Ramos (cell line): ENCODE results near the gene MICAL3.
"Not testable (repeated sequence)": the region's sequence is repeated elsewhere in the genome, so short reads cannot be mapped to it uniquely, and the experiment has no call there.

Experiments
- in situ Hi-C: fragments of 300-500 bp; cut with MboI; formaldehyde crosslinking; loops from one replicate; pipeline ENCODE4 v1.14.3; 2022; ENCODE audit warnings: low sequenced_read_pairs; ENCODE audit not compliant: unreplicated experiment

The MICAL3 gene

DNA sequence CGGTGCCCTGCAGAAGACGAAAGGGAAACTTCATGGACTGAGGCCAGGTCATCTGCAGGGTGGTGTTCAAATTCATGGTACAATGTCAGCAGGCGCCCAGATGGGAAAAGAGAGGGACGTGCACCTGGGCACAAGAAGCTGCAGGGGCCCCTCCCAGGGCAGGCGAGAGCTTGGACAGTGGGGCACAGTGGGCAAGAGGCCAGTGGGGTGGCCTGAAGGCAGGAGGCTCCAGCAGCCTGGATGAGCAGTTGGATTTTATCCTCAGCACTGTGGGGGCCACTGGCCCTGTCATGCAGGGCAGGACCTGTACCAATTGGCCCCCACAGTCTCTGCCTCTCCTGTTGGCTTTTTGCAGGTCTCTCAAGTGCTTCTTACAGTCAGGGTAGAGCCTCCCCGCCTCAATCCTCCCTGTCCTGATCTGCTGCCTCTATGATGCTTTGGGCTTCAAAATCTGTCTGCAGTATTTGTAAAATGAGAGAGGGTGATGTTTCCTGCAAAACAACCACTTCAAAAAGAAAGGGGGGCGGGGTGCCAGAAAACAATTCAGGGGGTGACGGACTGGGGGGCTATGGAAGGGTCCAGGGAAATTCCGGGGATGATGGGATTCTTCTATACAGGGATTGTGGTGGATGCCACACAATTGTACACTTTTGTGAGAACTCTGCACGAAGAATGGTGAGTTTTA lies 248.4 kb downstream of the MICAL3 start:
- in situ Hi-C loops: no loop called here

DNA sequence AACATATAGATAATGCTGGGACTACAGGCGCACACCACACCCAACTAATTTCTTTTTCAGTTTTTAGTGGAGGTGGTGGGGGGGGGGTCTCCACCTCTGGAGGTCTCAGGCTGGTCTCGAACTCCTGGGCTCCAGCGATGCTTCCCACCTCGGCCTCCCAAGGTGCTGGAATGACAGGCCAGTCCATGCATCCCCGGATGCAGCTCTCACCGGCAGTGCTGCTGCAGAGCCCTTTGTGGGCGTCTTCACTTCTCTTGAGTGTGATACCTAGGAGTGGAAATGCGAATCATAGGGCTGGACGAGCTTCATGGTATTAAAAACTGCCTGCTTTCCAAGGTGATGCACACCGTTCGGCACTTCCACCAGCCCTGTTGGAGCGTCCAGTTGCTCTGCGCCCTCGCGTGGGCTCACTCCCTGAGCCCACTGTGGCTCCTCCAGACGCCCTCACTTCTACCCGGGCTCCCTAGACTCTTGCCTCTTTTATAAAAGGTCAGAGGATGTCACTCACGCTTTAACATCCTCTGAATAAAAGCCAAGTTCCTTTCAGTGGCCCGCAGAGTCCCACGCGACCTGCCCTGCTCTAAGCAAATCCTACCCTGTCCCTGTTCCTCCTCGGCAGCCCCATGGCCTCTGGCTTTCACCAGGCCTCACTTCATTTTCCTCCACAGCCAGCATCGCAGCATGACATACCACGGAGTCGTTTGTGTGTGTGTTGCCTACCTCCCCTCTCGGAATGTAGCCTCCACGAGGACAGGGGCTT lies 249.3 kb downstream of the MICAL3 start:
- in situ Hi-C loops: no loop called here

DNA sequence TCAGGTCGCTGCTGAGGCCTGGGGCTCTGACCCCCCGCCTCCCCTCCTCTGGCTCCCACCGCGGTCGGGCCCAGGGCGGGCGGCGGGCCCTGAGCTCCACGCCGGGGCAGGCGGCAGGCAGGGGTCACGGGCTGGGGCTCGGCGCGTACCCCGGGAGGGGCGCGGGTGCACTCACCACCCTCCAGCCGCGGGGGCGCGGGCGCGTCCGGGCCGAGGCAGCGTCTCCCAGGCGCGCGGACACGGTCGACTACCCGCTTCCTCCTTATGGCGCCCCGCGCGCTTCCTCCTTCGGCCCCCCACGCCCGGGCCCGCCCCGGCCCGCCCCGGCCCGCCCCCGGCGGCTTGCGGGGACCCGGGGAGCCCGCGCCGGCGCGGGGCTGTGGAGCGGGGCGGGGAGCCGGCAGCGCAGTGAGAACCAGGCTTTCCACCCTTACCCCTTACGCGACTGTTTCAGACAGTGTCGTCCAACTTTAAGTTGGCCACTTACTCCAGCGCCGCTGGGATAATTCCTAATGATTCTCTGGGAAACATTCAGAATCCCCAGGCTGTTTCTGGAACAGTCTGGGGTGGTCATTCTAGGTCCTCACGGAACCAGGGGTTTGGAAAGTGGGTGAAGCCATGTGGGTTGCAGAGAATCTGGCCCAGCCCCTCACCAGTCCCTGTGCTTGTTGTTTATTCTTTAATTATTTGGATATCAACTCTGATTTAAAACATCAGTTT lies 250.0 kb downstream of the MICAL3 start, which contains the start of gene BID:
Gene BID (minus strand): TSS at position 264 of the 720 bp plus-strand sequence. CDS start 24,353 bp downstream, outside the sequence.
- in situ Hi-C loops: no loop called here

DNA sequence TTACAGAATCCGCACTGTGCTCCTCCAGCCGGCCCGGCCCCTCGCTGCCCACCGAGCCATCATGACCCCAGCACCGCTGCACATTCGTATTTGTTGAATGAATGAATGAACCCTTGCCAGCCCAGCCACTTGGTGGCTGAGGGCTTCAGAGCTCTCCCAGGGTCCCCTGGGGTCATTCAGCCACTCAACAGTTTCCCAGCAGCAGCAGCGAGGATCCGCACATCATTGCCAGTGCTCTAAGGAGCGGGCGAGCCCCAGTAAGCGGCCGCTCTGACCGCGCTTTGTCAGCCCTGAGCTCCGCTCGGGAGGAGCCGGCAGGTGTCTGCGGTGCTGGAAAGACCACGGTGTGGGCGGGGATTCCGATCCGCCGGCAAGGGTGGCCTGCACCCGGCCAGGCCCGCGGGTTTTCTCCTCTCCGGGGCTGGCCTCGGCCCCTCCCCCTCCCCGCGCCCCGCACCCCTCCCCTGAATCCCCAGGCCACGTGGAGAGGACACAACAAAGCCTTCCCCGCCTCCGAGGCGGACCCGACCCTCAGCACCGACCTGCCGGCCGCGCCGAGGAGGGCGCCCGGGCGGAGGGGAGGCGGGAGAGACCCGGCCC lies 250.7 kb downstream of the MICAL3 start:
- in situ Hi-C loops: no loop called here

DNA sequence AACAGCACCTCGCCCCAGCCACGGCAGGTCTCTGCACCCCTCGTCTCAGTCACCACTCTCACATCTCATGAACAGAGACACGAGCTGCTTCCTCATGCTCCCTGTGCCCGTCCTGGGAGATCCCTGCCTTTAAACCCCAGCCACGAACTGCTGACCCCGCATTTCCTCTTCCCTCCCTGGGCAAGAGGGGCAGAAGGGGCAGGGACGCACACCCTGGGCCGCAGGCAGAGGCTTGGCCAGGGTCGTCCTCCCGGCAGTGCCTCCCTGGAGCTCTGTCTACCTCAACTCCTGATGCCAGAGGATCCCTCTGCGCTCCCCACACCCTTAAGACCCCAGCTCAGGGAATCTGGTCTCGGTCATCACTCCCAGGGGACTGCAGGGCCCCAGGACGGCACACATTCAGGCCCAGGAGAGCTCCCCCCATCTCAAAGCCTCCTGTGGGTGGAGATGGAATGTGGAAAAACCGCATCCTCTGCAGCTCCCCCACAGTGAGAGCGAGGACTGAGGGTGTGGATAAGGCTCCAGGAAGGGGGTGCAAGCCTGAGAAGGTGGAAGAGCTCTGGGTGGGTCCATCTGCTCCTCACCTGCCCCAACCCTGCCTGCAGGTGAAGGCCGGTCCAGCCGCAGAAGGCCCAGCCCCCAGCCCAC lies 251.3 kb downstream of the MICAL3 start:
- in situ Hi-C loops: no loop called here

DNA sequence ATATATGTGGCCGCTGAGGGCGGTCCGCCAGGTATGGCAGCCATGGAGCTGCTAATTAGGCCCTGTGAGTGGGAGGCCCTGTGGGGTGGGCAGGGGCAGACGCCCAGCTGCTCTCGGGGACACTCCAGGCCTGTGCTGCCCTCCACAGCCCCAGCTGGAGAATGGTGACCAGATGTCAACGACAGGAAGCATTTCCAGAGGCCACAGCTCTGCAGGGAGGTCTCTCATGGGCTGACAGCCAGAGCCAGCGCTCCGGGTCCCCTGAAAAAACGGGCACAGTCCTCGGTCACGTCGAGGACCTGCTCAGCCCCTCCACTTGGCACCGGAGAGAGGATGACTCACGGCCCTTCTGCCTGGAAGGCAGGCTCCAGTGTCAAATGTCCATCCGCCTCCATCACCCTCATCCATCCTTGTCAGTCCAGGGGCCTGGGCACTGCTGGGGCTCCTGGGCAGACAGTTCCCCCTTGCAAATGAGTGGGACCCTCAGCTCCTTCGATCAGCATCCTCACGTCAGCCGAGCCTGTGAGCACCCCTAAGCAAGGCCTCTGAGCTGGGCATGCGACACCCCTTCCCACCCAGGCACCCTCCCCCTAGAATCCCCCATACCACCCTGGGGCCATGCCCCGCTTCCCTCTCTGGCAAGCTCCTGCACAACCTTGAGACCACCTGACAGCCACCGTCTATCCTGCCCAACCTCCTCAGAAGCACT lies 252.0 kb downstream of the MICAL3 start:
- in situ Hi-C loops: no loop called here

DNA sequence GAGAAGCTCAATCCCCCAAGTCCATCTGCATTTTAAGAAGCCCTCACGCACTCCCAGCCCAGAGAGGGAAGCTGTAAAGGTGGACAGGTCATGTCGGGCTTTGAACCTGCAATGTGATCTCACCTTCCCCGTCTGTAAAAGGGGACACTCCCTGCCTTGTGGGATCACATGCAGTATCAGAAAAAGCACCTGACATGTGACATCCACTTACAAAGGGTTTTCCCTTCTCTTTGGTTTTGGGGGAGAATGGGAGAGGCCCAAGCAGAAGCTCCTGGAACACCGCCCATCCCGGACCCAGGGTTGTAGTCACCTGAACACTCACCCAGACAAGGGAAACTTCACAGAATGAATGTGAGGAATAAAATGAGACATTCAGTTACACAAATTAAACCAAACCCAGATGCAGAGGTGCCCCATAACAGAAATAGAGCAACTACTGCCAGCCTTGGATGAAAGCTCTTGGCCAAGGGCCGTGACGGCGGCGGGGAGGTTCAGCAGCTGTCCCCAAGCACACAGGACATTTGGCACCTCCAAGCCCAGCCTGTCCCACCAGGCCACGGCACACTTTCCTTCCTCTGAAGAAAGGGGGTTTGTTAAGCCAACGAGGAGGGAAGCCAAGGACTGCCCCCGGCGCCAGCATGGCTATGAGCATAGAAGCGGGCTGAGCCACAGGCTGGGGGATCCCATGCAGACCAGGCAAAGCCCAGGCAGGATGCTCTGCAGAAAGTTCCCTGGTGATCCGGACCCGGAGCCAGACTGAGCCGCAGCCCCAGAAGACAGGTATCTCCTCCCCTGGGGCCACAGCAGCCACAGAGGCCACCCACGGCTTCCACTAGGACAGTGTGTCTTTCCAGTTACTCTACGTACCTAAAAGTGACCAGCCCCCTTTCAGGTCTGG lies 253.9 kb downstream of the MICAL3 start:
- in situ Hi-C loops: no loop called here

DNA sequence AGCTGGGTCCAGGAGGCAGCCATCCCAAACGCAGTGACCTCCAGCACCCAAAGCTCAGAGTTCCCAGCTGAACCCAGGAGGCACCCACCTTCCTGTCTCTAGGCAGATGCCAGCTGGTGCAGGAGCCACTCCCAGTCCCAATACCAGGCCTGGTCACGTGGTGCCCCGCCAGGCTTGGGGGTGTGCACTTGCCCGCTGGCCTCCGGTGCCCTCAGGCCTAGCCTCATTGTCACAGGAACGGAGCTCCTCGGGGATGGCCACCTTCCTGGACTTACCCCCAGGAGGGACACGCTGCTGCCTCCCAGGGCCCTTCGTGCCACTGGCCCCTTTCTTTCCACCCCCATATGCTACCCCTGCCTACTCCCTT lies 254.7 kb downstream of the MICAL3 start:
- in situ Hi-C loops: no loop called here

DNA sequence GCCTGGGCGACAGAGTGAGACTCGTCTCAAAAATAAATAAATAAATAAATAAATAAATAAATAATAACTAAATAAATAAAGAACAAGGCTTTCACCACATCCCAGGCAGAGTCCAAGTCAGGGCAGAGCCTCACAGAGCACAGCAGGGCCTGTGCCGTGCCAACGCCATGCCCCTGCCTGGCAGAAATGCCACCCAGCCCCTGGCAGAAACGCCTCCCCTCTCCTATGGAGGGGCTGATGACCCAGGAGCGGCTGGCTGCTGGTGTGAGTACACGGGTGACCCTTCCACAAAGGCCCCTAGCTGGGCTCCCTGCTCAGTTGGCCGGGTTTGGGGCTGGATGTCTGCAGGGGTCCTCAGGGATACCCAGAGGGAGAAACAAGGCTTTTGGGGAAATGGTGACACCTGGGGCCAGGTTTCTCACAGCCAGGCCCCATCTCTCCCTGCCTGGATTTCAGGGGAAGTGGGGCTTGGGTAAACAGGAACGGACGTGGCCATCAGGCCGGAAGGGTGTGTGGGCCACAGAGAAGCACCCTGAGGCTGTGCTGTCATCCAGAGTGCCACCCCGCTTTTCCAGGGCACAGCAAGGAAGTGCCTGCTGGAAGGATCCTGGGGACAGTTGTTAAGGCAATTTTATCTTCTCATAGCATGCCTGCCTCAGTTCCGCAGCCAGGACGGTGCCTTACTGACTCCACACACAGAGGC lies 255.2 kb downstream of the MICAL3 start:
- in situ Hi-C loops: no loop called here

DNA sequence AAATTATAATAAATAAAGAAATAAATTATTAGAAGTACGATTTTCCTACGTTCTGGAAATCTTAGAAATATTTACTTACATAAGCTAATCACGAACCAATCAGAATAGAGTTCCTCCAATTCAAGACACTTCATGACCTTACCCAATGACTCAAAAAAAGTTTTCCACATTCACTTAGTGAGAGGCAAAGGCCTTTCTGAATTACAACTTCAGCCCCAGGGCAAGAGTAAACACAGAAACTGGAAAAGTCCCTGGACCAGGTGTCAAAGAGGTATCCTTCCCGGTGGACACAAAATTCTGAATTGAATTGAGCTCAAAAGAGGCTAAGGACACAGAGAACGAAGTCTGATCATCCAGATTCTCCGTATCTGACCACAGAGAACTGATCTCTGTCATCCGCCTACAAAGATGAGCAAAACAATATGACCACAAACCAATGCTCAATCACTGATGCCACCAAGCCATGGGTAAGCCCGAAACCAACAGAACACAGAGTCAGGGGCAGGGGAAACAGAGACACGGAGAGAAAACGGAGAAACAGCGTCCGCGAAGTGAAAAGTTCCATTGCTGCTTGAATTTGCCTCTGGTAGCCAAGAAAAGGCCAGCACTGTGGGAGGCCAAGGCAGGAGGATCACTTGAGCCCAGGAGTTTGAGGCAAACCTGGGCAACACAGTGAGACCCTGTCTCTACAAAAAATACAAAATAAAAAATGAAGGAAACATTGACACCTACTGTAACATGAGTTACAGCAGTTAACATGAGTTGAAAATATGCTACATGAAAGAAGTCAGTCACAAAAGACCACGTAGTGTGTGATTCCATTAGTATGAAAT lies 256.9 kb downstream of the MICAL3 start:
- in situ Hi-C loops: no loop called here

DNA sequence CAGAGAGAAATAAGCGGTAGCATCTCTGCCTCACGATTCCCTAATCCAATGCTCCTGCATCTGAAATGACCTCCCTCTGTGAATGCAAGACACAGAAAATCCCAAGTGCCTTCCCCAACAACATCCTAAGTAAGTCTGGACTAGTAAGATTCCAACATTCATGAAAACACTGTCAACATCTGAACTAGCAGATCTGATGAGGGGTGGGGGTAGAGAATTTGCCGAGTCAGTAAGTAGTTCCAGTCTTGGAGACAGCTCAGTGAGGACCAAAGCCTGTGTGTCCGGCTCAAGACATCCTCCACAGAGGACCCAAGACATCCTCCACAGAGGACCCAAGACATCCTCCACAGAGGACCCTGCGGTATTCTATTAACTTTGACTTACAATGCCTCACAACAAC lies 259.5 kb downstream of the MICAL3 start:
- in situ Hi-C loops: not testable (repeated sequence)

DNA sequence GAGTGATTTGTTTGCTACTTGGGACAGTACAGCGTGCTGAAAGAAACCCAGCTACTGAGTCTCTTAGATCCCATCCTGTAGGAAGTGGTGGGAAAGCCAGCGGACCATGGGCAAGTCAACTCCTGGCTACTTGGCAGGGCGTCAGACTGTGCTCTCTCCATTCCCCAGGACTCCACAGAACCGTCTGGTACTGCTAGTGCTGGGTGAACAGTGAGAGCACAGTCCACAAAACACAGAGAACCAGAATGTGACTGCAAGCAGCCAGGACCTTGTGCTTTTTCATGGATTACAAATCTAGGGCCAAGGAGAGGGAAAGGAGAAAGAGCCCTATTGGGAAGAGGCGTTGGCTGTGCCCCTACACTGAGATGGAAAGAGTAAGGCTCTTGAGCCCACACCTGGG lies 260.3 kb downstream of the MICAL3 start:
- in situ Hi-C loops: no loop called here

DNA sequence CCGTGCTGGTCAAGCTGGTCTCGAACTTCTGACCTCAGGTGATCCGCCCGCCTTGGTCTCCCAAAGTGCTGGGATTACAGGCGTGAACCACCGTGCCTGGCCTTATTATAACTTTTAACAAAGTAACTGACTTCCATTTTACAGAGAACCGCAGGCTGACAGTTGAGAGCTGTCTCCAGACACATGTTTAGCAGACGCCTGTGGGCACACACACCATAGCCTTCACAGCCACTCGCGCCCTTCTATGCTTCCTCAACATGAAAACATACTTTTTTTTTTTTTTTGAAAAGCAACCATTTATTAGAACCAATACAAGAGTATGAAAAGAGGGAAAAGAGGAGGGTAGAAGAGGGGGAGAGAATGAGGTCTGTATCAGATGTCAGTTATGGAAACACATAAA lies 260.9 kb downstream of the MICAL3 start:
- in situ Hi-C loops: not testable (repeated sequence)

DNA sequence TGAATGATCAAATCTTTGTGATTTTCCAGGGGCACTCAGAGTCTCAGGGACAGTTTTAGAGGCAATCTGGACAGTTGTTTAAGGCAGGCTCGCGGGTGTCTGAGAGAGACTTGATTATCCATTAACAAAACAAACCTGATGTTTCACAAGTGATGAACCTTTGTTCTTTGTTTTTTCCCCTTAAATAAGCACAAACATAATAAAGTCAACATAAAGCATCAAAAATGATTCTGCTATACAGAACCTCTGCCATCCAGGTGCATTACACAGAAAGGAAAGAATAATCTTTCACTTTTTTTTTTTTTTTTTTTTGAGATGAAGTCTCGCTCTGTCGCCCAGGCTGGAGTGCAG lies 263.2 kb downstream of the MICAL3 start:
- in situ Hi-C loops: no loop called here

DNA sequence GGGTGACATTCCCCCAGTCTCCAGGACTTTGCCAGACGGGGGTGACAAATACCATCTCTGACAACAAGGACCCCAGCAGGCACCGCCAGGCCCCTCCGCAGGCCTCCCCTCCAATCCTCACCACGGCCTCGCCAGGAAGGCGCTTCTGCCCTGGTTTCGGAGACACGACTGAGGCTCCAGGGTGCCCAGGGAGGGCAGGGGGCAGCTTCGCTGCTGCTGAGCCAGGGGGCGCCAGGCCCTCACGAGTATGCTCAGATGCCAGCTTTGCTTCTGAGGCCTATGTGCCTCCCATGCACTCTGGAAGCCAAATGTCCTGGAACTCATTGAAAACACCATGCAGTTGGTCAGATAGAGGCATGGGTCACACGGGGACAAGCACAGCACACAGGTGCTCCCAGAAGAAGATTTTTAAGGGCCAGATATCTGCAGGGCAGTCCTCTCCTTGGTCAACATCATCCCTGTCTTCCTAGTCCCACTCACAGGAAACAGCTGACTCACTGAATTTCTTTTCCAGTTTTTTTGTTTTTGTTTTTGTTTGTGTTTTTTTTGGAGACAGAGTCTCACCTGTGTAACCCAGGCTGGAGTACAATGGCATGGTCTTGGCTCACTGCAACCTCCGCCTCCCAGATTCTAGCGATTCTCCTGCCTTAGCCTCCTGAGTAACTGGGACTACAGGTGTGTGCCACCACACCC lies 270.0 kb downstream of the MICAL3 start:
- in situ Hi-C loops: no loop called here

DNA sequence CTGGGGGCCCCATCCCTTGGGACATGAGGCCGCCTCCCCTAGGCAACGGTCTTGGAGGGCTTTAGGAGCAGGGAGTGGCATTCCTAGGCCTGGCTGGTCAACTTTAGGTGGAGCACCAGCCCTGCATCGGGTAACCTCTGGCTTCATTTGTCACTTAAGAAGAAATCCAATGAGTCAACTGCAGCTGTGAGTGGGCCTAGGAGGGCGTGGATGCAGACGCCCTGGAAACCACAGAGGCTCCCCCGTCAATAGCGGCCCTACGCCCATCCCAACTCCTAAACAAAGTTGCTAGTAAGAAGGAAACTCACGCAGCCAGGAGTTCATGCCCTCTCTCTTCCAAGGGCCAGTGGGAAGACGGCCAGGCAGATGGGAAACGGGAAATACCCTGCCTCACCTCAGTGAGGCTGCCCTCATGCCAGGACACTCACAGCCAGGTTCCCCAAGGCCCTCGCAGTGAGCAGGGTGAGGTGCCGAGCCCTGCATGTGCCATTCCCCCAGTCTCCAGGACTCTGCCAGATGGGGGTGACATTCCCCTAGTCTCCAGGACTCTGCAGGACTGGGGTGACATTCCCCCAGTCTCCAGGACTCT lies 270.9 kb downstream of the MICAL3 start:
- in situ Hi-C loops: no loop called here
